ENCODE measurements around the gene DMRTA1. TPM values are rescaled to one million over a fixed set of nuclear protein-coding genes. Genes with fewer than 3 reads are reported as not detected.

The DMRTA1 gene
- total RNA-seq, 1 donor from 2014 or later: 1.7 TPM

DNA sequence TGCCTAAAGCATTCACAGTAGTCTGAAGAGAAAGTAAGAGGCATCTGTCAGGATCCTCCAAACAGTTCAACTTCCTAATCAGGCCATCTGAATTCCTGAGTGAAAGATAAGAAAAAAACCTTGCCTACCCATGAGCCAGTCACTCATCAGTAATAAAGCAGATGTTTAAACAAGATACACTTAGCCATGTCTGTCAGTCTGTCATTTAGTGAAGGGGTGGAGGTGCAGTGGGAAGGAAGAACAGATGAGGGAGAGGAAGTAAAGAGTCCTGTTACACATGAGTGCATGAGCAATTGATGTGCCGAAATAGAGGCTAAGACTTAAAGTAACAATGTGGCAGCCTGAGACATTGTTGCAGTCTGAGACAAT lies 29.9 kb upstream of the DMRTA1 start:
- no peak for TF ChIP-seq CTCF (IDR thresholded peaks at IDR 0.05)
- H3K27ac ChIP-seq: no peak overlapping the region
- intact Hi-C loops (cut with DNase I): no loop called here
- no peak for ATAC-seq
- H3K9me3 ChIP-seq: no peaks in the 10 kb centered on the region
- no peaks in the 10 kb centered on the region for H3K4me1 ChIP-seq
- no peak for DNase-seq
- no peak overlapping the region for H3K4me3 ChIP-seq
- H3K36me3 ChIP-seq: no peaks in the 10 kb centered on the region
- H3K27me3 ChIP-seq (ENCODE audit: low read depth): no peaks in the 10 kb centered on the region

- H3K4me1 ChIP-seq: no peaks in the 10 kb centered on the region
- DNase-seq (no peak), ATAC-seq (no peak)
- H3K9me3 ChIP-seq: no peaks in the 10 kb centered on the region
- H3K27ac ChIP-seq: no peak overlapping the region
- no peaks in the 10 kb centered on the region for H3K27me3 ChIP-seq (ENCODE audit: low read depth)
- intact Hi-C loops (cut with DNase I): no loop called here
- H3K4me3 ChIP-seq: no peak overlapping the region
- no peak for TF ChIP-seq CTCF (IDR thresholded peaks at IDR 0.05)
- H3K36me3 ChIP-seq: no peaks in the 10 kb centered on the region
Measured at GRCh38 chr9:22423566-22423965, 23.1 kb upstream of the DMRTA1 start.

GRCh38 chr9:22424616-22425015 lies 22.0 kb upstream of the DMRTA1 start:
- H3K27ac ChIP-seq: no peak overlapping the region
- no peak for ATAC-seq
- H3K4me3 ChIP-seq: no peak overlapping the region
- no peaks in the 10 kb centered on the region for H3K36me3 ChIP-seq
- no peak for TF ChIP-seq CTCF (IDR thresholded peaks at IDR 0.05)
- DNase-seq: no peak
- intact Hi-C loops (cut with DNase I): no loop called here
- H3K27me3 ChIP-seq (ENCODE audit: low read depth): no peaks in the 10 kb centered on the region
- no peaks in the 10 kb centered on the region for H3K9me3 ChIP-seq
- H3K4me1 ChIP-seq: no peaks in the 10 kb centered on the region

DNA sequence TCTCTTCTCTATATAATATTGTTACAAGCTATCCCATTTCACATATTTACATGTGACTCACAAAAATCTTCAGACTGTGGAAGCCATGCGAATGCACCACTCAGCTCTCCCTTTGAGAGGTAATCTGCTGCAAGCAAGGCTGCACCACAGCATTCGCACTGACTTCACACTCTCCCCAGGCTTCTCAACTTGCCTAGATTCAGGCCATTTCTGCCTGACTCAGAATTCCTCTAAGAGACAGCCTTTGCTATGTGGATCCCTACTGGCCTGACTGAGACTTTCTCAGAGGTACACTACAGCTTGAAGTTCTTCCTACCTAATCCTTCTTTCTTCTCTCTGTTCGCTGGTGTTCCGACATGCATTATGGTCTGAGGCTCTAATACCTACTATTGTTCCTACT lies 21.1 kb upstream of the DMRTA1 start:
- DNase-seq (no peak), ATAC-seq (no peak)
- H3K4me3 ChIP-seq: no peak overlapping the region
- no peaks in the 10 kb centered on the region for H3K4me1 ChIP-seq
- H3K9me3 ChIP-seq: no peaks in the 10 kb centered on the region
- H3K27ac ChIP-seq: no peak overlapping the region
- no peaks in the 10 kb centered on the region for H3K36me3 ChIP-seq
- no peak for TF ChIP-seq CTCF (IDR thresholded peaks at IDR 0.05)
- no peaks in the 10 kb centered on the region for H3K27me3 ChIP-seq (ENCODE audit: low read depth)
- intact Hi-C loops (cut with DNase I): no loop called here

GRCh38 chr9:22427226-22427880 lies 19.3 kb upstream of the DMRTA1 start:
- no peak overlapping the region for H3K4me3 ChIP-seq
- H3K27ac ChIP-seq: no peak overlapping the region
- no peak for TF ChIP-seq CTCF (IDR thresholded peaks at IDR 0.05)
- H3K27me3 ChIP-seq (ENCODE audit: low read depth): no peaks in the 10 kb centered on the region
- intact Hi-C loops (cut with DNase I): no loop called here
- no peak for DNase-seq
- no peaks in the 10 kb centered on the region for H3K9me3 ChIP-seq
- ATAC-seq: no peak
- no peaks in the 10 kb centered on the region for H3K36me3 ChIP-seq
- no peaks in the 10 kb centered on the region for H3K4me1 ChIP-seq
